NCI-H2196 (cell line): ENCODE results near the gene LIFR.
"Not testable (repeated sequence)": the region's sequence is repeated elsewhere in the genome, so short reads cannot be mapped to it uniquely, and the experiment has no call there.

Experiments used
- DNase-seq: peaks from one replicate; lab custom pipeline; 2025; ENCODE audit not compliant: unreplicated experiment; lab: John Stamatoyannopoulos, UW

Gene LIFR

GRCh38 chr5:38582293-38582974, 26.0 kb upstream of the LIFR start:
- no peak for DNase-seq

- no peak for DNase-seq
These were observed 25.2 kb upstream of the LIFR start for GRCh38 chr5:38581597-38581996.

- DNase-seq: no peak
These were observed 22.7 kb upstream of the LIFR start for GRCh38 chr5:38579105-38579504.

DNA sequence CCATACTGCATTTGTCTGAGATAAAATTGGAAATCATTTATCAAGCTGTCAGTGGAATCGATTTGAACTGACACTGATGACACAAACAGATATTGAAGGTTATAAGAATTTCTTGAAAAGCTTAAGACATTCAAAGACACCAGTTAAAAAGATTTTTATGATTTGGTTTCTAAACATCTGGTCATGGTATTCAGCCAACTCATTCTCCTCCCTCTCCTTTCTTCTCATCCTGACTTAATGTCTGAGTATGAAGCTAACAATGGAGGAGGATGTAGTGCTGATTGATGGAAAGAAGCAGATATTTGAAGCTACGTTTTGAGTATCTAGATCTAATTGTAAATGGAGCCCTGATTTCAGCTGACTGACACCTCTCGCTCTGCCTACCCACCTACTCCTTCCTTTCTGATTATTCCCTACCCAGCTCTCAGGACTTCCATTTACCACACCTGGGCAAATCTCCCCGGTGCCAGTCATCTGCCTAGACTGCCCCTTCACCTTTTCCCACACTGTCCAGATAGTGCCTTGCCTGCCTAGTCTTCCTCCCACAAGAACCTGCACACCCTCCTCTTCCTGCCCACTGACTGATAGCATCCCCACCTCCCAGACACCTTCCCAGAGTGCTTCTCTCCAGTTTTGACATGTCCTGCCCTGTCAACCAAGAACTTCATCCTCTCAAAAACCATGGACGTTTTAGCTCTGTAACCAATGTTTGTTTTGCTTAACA, 20.7 kb upstream of the LIFR start:
- no peak for DNase-seq

DNA sequence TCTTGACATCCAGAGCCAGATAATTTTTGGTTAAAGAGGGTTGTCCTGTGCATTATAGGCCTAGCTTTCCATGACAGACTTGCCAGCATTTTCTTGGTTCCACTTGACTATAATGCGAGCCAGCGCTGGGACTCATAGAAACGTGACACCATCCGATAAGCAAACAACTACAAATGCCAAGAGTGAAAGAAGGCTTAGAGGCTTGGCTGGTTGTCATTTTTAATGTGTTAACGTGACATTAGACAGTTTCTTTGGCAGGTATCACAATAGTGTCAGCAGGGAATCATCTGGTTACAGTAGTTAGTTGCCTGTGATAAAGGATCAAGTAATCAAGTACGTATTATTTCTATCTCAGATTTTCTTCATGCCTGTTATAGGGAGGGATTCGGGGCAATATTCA, 20.0 kb upstream of the LIFR start:
- DNase-seq: peak; percentile 87

- no peak for DNase-seq
These were observed 19.0 kb upstream of the LIFR start for GRCh38 chr5:38575476-38575875.

DNA sequence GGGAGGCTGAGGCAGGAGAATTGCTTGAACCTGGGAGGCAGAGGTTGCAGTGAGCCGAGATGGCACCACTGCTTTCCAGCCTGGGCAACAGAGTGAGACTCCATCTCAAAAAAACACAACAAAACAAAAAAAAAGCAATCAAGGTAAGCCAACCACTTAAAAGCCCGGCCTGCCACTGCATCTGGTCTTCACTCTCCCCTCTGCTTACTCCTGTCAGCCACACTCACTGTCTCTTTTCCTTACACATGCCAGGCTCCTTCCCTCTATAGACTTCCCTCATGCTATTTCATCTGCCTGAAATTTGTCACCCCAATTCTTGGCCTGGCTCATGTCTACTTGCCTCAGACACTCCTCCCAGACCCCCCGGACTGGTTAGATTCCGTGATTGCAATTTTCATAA, 17.6 kb upstream of the LIFR start:
- DNase-seq: no peak

- no peak for DNase-seq
These were observed 17.1 kb upstream of the LIFR start for GRCh38 chr5:38573521-38573920.

DNA sequence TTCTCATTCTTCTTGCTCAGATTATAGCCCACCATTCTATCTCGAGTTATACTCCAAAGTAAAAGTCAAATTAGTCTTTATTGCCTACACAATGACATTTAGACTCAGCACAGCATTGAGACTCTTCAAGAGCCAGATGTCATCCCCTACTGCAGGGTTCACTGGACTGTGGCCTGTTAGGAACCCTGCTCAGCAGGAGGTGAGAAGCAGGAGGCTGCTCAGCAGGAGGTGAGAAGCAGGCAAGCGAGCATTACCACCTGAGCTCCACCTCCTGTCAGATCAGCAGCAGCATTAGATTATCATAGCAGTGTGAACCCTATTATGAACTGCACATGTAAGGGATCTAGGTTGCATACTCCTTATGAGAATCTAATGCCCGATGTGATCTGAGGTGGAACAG, 12.7 kb upstream of the LIFR start:
- DNase-seq: no peak

DNA sequence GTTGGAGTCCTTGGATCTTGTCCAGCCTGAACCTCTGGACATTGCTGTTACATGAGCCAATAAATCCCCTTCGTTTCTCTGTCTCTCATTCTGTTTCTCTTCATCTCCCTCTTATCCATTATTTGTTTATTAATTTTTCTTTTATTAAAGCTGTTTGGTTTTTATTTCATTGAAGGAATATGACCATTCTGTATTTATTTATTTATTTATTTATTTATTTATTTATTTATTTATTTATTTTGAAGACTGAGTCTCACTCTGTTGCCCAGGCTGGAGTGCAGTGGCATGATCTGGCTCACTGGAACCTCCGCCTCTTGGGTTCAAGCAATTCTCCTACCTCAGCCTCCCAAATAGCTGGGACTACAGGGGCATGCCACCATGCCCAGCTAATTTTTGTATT, 10.9 kb upstream of the LIFR start:
- DNase-seq: not testable (repeated sequence)

- DNase-seq: no peak
These were observed 7.2 kb upstream of the LIFR start for GRCh38 chr5:38563624-38564023.

DNA sequence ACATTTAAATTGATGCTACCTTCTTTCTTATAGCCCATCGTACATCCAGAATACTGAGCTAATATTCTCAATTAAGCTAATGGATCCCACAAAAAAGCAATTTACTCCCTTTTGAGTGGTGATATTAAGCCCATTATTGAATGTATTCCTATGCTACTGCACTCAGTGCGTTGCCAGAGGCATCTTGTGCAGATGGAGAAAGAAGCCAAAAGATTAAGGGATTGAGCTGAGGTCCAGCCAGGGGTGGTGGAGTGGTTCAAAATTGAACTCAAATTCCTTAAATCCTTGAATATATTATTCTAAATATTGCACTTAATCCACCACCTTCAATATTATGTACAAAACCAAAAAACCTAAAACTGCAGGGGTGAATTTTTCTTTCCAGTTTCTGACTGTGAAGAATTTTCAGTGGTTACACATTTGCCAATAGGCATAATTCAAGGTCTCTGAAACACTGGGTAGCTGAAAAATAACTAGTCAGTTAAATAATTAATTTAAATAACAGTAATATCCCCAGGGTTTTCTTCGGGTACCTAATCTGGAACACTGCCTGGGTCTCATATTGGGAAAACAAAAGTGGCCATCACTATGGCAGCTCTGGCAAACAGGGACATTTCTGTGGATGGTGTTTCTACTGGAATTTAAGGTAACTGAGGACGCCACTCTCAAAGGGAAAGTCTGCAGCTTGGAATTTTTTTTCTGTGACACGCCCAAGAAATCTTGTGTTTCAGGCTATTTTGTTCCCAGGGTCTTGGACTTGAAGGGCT, 6.2 kb upstream of the LIFR start:
- DNase-seq: no peak

GRCh38 chr5:38559428-38559827, 3.0 kb upstream of the LIFR start:
- no peak for DNase-seq

DNA sequence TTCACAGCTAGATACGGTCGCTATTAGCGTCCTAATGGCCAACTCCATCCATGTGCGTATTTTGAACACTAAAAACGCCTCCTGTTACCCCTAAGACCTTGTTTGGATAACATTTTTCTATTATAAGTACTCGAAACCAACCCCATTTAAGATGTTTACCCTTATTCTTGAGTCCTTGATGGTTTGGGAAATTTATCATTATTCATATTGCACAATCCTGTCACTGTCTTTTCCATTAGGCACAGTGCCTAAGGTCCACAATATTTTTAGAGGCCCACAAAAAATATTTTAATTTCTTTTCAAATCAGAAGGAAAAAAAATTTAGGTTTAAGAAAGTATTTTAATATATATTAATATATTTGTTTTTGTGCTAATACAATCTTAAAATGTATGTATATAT, 1.3 kb upstream of the LIFR start:
- DNase-seq: no peak

- DNase-seq: peak; percentile 67
These were observed 863 bp upstream of the LIFR start for GRCh38 chr5:38557308-38557710.

DNA sequence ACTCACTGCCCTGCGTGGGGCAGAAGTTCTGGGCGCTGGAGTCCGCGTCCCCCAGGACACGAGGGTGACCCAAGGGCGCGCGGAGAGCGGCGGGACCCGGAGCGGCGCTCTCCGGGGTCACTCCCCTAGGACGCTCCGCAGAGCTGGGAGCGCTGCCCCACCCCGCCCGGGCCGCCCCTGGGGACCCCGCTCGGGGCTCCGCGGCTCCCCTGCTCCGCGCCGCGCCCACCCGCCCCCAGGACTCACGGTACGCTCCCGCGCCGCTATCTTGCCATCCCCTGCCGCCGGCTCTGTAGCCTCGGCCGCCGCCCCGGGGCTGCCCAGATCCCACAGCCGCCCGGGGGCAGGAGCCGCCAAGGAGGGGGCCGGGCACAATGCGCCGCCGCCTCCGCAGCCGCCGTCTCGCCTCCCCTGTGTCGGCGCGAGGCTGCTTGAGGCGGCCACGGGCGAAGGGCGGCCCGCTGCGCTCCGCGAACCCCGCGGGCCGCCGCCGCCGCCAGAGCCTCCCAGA, 303 bp downstream of the LIFR start:
- DNase-seq: no peak

GRCh38 chr5:38555354-38556087, 925 bp downstream of the LIFR start:
- no peak for DNase-seq

DNA sequence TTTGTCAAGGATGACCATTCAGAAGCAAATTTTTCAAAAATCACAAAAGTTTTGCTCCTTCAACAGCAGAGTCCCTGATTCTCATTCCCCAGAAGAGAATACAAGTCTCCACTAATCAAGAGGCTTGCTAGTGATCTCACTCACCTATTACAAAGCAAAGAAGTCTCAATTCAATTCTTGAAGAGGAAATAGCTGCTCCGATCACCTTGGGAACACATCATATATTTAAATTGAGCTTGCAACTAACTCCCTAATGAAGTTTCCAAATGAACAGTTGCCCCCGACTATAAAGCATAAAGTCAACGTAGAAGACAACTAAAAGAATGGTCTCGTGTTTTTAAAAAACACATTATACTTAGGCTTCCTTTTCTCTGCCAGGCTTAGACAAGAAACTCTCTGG, 1.6 kb downstream of the LIFR start:
- DNase-seq: peak; percentile 41

DNA sequence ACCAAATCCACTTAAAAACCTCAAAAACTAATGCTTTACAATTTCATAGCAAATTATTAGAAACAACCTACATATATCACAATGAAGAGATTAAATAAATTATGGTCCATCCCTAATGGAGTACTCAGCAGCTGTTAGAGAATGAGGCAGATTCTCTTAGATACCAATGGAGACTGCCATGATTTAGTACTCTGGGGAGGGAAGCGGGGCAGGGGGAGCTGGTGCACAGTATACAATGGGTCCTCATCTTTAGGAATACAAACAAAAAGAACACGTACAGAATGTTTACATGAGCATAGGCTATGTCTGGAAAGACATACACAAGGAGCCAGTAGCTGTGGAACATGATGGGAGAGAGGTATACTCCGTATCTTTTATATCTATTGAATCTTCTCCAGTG, 2.0 kb downstream of the LIFR start:
- DNase-seq: no peak

DNA sequence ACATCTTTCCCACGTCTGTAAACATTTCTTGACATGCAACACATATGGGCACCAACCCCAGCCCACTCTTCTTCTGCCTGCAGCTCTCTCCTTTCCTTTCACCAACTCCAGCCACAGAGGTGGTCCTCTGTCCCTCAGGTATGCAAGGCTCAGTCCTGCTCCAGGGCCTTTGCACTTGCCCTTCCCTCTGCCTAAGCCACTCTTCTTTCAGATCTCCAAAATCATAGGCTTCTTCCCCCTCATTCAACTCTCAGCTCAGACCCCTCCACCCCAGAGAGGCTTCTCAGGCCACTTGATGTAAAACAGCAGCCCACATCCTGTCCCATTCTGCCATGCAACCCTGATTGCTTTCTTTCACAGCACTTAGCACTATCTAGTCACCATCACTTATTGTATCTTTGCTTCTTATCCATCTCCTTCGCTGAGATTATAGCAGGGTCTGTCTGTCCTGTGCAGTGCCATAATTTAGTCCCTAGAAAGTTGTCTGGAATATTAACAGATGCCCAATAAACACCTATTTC, 3.4 kb downstream of the LIFR start:
- no peak for DNase-seq
